Measurements from ENCODE around the gene FAF1.

FAF1 gene

GRCh38 chr1:50610563-50610962 is 349.5 kb downstream of the FAF1 start:
- no peak for DNase-seq (ENCODE audit: low read depth)
- no peak overlapping the region for H3K4me3 ChIP-seq (ENCODE audit: low read depth, low read length)
- TF ChIP-seq, protein P1, sequence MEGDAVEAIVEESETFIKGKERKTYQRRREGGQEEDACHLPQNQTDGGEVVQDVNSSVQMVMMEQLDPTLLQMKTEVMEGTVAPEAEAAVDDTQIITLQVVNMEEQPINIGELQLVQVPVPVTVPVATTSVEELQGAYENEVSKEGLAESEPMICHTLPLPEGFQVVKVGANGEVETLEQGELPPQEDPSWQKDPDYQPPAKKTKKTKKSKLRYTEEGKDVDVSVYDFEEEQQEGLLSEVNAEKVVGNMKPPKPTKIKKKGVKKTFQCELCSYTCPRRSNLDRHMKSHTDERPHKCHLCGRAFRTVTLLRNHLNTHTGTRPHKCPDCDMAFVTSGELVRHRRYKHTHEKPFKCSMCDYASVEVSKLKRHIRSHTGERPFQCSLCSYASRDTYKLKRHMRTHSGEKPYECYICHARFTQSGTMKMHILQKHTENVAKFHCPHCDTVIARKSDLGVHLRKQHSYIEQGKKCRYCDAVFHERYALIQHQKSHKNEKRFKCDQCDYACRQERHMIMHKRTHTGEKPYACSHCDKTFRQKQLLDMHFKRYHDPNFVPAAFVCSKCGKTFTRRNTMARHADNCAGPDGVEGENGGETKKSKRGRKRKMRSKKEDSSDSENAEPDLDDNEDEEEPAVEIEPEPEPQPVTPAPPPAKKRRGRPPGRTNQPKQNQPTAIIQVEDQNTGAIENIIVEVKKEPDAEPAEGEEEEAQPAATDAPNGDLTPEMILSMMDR (IDR thresholded peaks at IDR 0.05; ENCODE audit: control insufficient read depth, extremely low read depth, insufficient read depth) = no peak

- no peak for DNase-seq (ENCODE audit: low read depth)
- no peak overlapping the region for H3K4me3 ChIP-seq (ENCODE audit: low read depth, low read length)
- TF ChIP-seq, protein P1 (IDR thresholded peaks at IDR 0.05; ENCODE audit: control insufficient read depth, extremely low read depth, insufficient read depth) = no peak
Observed at GRCh38 chr1:50609508-50609907, 350.6 kb downstream of the FAF1 start.

- DNase-seq (ENCODE audit: low read depth) = no peak
- TF ChIP-seq, protein P1 (IDR thresholded peaks at IDR 0.05; ENCODE audit: control insufficient read depth, extremely low read depth, insufficient read depth) = peak; percentile 80
- H3K4me3 ChIP-seq (ENCODE audit: low read depth, low read length) = no peak overlapping the region
Observed at GRCh38 chr1:50605186-50605875, 354.7 kb downstream of the FAF1 start.

- TF ChIP-seq, protein P1 (IDR thresholded peaks at IDR 0.05; ENCODE audit: control insufficient read depth, extremely low read depth, insufficient read depth) = 0 out of 2 replicates have a peak, but pooled peaks have one; percentile 14
- DNase-seq (ENCODE audit: low read depth) = no peak
- no peak overlapping the region for H3K4me3 ChIP-seq (ENCODE audit: low read depth, low read length)
Observed at GRCh38 chr1:50604580-50604979, 355.5 kb downstream of the FAF1 start.

DNA sequence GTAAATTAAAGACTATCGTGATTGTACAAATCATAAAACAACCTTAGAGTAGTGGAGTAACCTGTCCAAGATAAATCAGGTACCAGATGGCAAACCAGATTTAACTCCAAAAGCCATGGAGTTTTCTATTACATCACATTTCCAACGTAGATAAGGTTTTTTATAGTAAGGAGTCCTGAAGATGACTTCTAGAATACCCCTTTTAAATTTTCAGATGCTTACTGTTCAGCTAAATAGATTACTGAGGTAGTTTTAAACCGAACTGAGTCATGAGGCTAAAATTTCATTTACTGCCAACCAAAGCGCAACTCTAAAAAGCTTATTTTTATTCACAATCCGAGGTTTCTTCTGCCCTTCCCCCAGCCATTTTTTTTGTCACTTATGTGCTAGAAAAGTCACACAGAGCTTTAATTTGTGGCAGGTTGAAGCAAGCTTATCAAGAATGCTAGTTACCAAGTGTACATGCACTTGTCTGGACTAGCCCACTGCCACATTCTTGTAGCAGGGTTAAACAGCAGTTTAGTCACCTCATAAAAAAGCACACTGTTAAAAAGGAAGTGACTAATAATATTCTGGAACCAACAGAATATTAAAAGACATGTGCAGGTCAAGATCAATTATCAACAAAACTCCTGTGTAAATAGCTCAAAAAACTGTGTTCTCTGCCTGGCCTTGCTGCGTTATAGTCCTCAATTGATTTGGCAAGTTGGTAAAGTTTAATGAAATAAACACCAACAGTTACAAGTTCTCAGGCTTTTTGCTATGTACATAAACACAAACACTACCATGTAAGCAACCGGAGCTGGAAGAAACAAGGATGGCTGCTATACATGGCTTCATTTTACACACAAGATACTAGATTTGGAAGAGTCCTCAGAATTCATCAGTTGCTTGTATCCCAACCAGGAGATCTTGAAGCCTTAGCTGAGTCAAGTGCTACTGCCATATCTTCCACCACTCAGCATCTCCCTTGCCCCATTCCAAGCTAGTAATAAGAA is 356.5 kb downstream of the FAF1 start:
- H3K4me3 ChIP-seq (ENCODE audit: low read depth, low read length) = no peak overlapping the region
- TF ChIP-seq, protein P1 (IDR thresholded peaks at IDR 0.05; ENCODE audit: control insufficient read depth, extremely low read depth, insufficient read depth) = no peak
- no peak for DNase-seq (ENCODE audit: low read depth)

GRCh38 chr1:50599546-50599945 is 360.5 kb downstream of the FAF1 start:
- TF ChIP-seq, protein P1 (IDR thresholded peaks at IDR 0.05; ENCODE audit: control insufficient read depth, extremely low read depth, insufficient read depth) = no peak
- no peak overlapping the region for H3K4me3 ChIP-seq (ENCODE audit: low read depth, low read length)
- no peak for DNase-seq (ENCODE audit: low read depth)
